ENCODE measurements around the gene SH3TC1. TPM values are rescaled to one million over a fixed set of nuclear protein-coding genes. Genes with fewer than 3 reads are reported as not detected.
A peak's percentile ranks its signal among the peaks of the same experiment; 100 is the strongest.

SH3TC1 gene
- total and polyA plus RNA-seq, 2 of the 13 experiments (the other 11 are each of a cell fraction or from before 2014, with no cell fraction given) = 14.9 to 21.8 TPM

DNA sequence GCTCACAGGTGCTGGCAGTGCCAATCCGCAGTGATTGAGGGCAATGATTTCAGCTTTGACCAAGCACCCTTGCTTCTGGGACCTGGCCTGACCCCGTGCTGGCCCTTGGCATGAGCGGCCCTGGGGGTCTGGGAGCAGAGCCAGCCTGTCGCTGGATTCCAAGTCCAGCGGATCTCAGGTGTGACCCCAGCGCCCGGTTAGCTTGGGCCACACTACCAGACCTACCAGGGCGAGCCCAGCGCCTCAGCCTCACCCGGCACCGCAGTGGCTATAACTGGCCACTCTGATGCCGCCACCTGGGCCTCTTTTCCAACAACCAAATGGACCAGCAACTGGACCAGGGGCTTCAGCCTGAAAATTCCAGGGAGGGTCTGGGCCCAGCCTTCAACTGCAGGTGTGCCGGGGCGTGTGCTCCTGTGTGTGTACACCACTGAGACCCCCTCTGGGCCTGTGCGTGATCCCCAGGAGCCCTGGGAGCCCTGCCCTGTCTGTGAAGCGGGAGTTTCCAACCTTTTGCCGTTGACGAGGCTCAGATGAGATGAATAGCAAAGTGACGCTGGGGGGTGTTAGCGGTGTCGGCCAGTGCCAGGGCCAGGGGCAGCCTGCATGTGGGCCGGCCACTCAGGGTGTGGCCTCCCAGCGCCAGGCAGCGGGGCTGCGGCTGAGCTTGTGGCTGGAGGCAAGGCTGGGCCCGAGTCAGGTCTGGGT, 658 bp downstream of the SH3TC1 start (continued):
- TF ChIP-seq HNF4G (IDR thresholded peaks at IDR 0.05; ENCODE audit: borderline replicate concordance, low read depth, low read length) (no peak), HNF4G (CRISPR knock-in tag; IDR thresholded peaks at IDR 0.05; ENCODE audit: borderline replicate concordance, low read depth) (peak; percentile 11; the same call in 1 of the 2 replicates), ZNF556 (CRISPR knock-in tag; IDR thresholded peaks at IDR 0.05; ENCODE audit: borderline replicate concordance) (no peak), SAP130 (CRISPR knock-in tag; IDR thresholded peaks at IDR 0.05; ENCODE audit: low read depth) (peak; percentile 25; the same call in 1 of the 2 replicates), ADNP (CRISPR knock-in tag; IDR thresholded peaks at IDR 0.05) (no peak), HNRNPL (IDR thresholded peaks at IDR 0.05; ENCODE audit: low read depth, low read length) (peak; percentile 63), ZNF558 (CRISPR knock-in tag; IDR thresholded peaks at IDR 0.05; ENCODE audit: borderline replicate concordance) (0 out of 2 replicates have a peak, but pooled peaks have one; percentile 4), HMG20A (CRISPR knock-in tag; IDR thresholded peaks at IDR 0.05; ENCODE audit: borderline replicate concordance) (no peak), HOXA3 (CRISPR knock-in tag; IDR thresholded peaks at IDR 0.05) (peak; percentile 6; the same call in 1 of the 2 replicates), ZNF629 (CRISPR knock-in tag; conservative IDR thresholded peaks at IDR 0.05) (no peak), ZBTB38 (CRISPR knock-in tag; IDR thresholded peaks at IDR 0.05) (peak; percentile 12; the same call in 1 of the 2 replicates), HDAC1 (CRISPR knock-in tag; IDR thresholded peaks at IDR 0.05) (no peak; the same call in 1 of the 2 replicates), GTF2F1 (IDR thresholded peaks at IDR 0.05; ENCODE audit: low read length) (no peak), HNRNPUL1 (IDR thresholded peaks at IDR 0.05; ENCODE audit: low read depth, low read length) (no peak), ZSCAN31 (CRISPR knock-in tag; IDR thresholded peaks at IDR 0.05; ENCODE audit: low read depth) (peak; percentile 11; the same call in 1 of the 2 replicates), ZNF468 (CRISPR knock-in tag; IDR thresholded peaks at IDR 0.05) (0 out of 2 replicates have a peak, but pooled peaks have one; percentile 73)
- TF ChIP-seq, protein P1, sequence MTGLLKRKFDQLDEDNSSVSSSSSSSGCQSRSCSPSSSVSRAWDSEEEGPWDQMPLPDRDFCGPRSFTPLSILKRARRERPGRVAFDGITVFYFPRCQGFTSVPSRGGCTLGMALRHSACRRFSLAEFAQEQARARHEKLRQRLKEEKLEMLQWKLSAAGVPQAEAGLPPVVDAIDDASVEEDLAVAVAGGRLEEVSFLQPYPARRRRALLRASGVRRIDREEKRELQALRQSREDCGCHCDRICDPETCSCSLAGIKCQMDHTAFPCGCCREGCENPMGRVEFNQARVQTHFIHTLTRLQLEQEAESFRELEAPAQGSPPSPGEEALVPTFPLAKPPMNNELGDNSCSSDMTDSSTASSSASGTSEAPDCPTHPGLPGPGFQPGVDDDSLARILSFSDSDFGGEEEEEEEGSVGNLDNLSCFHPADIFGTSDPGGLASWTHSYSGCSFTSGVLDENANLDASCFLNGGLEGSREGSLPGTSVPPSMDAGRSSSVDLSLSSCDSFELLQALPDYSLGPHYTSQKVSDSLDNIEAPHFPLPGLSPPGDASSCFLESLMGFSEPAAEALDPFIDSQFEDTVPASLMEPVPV (CRISPR knock-in tag; IDR thresholded peaks at IDR 0.05) = 0 out of 2 replicates have a peak, but pooled peaks have one; percentile 25
- TF ChIP-seq, protein P2, sequence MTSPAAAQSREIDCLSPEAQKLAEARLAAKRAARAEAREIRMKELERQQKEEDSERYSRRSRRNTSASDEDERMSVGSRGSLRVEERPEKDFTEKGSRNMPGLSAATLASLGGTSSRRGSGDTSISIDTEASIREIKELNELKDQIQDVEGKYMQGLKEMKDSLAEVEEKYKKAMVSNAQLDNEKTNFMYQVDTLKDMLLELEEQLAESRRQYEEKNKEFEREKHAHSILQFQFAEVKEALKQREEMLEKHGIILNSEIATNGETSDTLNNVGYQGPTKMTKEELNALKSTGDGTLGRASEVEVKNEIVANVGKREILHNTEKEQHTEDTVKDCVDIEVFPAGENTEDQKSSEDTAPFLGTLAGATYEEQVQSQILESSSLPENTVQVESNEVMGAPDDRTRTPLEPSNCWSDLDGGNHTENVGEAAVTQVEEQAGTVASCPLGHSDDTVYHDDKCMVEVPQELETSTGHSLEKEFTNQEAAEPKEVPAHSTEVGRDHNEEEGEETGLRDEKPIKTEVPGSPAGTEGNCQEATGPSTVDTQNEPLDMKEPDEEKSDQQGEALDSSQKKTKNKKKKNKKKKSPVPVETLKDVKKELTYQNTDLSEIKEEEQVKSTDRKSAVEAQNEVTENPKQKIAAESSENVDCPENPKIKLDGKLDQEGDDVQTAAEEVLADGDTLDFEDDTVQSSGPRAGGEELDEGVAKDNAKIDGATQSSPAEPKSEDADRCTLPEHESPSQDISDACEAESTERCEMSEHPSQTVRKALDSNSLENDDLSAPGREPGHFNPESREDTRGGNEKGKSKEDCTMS (CRISPR knock-in tag; conservative IDR thresholded peaks at IDR 0.05) = no peak
- TF ChIP-seq, protein P3, sequence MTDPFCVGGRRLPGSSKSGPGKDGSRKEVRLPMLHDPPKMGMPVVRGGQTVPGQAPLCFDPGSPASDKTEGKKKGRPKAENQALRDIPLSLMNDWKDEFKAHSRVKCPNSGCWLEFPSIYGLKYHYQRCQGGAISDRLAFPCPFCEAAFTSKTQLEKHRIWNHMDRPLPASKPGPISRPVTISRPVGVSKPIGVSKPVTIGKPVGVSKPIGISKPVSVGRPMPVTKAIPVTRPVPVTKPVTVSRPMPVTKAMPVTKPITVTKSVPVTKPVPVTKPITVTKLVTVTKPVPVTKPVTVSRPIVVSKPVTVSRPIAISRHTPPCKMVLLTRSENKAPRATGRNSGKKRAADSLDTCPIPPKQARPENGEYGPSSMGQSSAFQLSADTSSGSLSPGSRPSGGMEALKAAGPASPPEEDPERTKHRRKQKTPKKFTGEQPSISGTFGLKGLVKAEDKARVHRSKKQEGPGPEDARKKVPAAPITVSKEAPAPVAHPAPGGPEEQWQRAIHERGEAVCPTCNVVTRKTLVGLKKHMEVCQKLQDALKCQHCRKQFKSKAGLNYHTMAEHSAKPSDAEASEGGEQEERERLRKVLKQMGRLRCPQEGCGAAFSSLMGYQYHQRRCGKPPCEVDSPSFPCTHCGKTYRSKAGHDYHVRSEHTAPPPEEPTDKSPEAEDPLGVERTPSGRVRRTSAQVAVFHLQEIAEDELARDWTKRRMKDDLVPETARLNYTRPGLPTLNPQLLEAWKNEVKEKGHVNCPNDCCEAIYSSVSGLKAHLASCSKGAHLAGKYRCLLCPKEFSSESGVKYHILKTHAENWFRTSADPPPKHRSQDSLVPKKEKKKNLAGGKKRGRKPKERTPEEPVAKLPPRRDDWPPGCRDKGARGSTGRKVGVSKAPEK (CRISPR knock-in tag; IDR thresholded peaks at IDR 0.05; ENCODE audit: borderline replicate concordance) = no peak
- TF ChIP-seq, protein P4, sequence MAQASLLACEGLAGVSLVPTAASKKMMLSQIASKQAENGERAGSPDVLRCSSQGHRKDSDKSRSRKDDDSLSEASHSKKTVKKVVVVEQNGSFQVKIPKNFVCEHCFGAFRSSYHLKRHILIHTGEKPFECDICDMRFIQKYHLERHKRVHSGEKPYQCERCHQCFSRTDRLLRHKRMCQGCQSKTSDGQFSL (CRISPR knock-in tag; IDR thresholded peaks at IDR 0.05) = peak; percentile 56; the same call in 1 of the 2 replicates
- TF ChIP-seq, protein P5, sequence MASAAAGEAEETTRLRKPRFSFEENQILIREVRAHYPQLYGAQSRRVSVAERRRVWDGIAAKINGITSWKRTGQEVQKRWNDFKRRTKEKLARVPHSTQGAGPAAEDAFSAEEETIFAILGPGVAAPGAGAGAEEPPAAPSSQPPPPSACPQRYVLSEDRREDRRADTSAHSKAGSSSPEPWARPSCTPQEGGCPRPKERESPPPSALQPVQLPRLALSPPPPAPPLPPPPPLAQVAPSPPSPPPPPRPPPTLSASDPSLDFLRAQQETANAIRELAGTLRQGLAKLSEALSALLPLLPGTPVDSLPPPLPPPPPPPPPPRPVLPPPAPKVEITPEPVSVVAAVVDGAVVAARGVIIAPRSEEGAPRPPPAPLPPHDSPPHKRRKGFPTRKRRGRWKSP (CRISPR knock-in tag; IDR thresholded peaks at IDR 0.05) = 0 out of 2 replicates have a peak, but pooled peaks have one; percentile 3

All from HepG2 (cell line).